NCI-H146 (cell line): ENCODE results near the gene GNB1.
"Not testable (repeated sequence)": the region's sequence is repeated elsewhere in the genome, so short reads cannot be mapped to it uniquely, and the experiment has no call there.

Source experiments
- DNase-seq: peaks from one replicate; lab custom pipeline; 2025; lab: John Stamatoyannopoulos, UW

The GNB1 gene

GRCh38 chr1:1890506-1891348, at the start of gene GNB1:
TSS of gene GNB1 (minus strand) at chr1:1891087. CDS start at chr1:1825453, 65,634 bp downstream.
- peak; percentile 72 for DNase-seq

GRCh38 chr1:1940123-1940425, 49.2 kb upstream of the GNB1 start:
- no peak for DNase-seq

GRCh38 chr1:1939296-1940122, 48.6 kb upstream of the GNB1 start:
- no peak for DNase-seq

- DNase-seq = no peak
These were observed 47.9 kb upstream of the GNB1 start for GRCh38 chr1:1938613-1939295.

GRCh38 chr1:1938276-1938573, 47.3 kb upstream of the GNB1 start:
- no peak for DNase-seq

- DNase-seq = no peak
These were observed 46.8 kb upstream of the GNB1 start for GRCh38 chr1:1937549-1938275.

GRCh38 chr1:1937061-1937460, 46.2 kb upstream of the GNB1 start:
- no peak for DNase-seq

- DNase-seq = not testable (repeated sequence)
These were observed 44.0 kb upstream of the GNB1 start for GRCh38 chr1:1934848-1935247.

GRCh38 chr1:1929639-1930545, 39.0 kb upstream of the GNB1 start:
- no peak for DNase-seq

GRCh38 chr1:1929102-1929638, 38.3 kb upstream of the GNB1 start:
- DNase-seq = no peak

GRCh38 chr1:1928231-1929101, 37.6 kb upstream of the GNB1 start:
- DNase-seq = no peak

GRCh38 chr1:1927751-1928150, 36.9 kb upstream of the GNB1 start:
- no peak for DNase-seq

- no peak for DNase-seq
These were observed 36.2 kb upstream of the GNB1 start for GRCh38 chr1:1926886-1927660.

- DNase-seq = no peak
These were observed 35.5 kb upstream of the GNB1 start for GRCh38 chr1:1926346-1926811.

GRCh38 chr1:1925437-1926345, 34.8 kb upstream of the GNB1 start:
- no peak for DNase-seq

- DNase-seq = no peak
These were observed 34.0 kb upstream of the GNB1 start for GRCh38 chr1:1924849-1925248.

GRCh38 chr1:1924386-1924785, 33.5 kb upstream of the GNB1 start:
- DNase-seq = no peak
